Endodermal cell (in vitro differentiated cells): Measurements from ENCODE around the gene FERMT3. TPM values are rescaled to one million over a fixed set of nuclear protein-coding genes. Genes with fewer than 3 reads are reported as not detected.
A peak's percentile ranks its signal among the peaks of the same experiment; 100 is the strongest.

Experiments used
- DNase-seq: peaks from one replicate; pipeline ENCODE4 v3.0.0-alpha.2; 2017
- H3K27ac ChIP-seq: 2 replicates; pipeline ENCODE4 v1.5.1; 2013; ENCODE audit warnings: mild to moderate bottlenecking, low read depth, low read length, moderate library complexity
- H3K27me3 ChIP-seq: 2 replicates; pipeline ENCODE4 v1.6.1; 2013; ENCODE audit warnings: mild to moderate bottlenecking, low read length, moderate library complexity; ENCODE audit not compliant: insufficient read depth, control insufficient read depth, poor library complexity, severe bottlenecking
- H3K36me3 ChIP-seq: 2 replicates; pipeline ENCODE4 v1.7.0; 2013; ENCODE audit warnings: mild to moderate bottlenecking, low read length, moderate library complexity; ENCODE audit not compliant: control insufficient read depth, insufficient read depth
- H3K4me1 ChIP-seq: one replicate; pipeline ENCODE4 v1.7.0; 2013; ENCODE audit warnings: low read length; ENCODE audit not compliant: control insufficient read depth, insufficient read depth
- H3K4me3 ChIP-seq: 2 replicates; pipeline ENCODE4 v1.5.1; 2013; ENCODE audit warnings: mild to moderate bottlenecking, low read length, moderate library complexity
- H3K9ac ChIP-seq: 2 replicates; pipeline ENCODE4 v1.6.1; 2013; ENCODE audit warnings: mild to moderate bottlenecking, low read length, moderate library complexity; ENCODE audit not compliant: poor library complexity, severe bottlenecking; ENCODE audit errors: extremely low read depth
- H3K9me3 ChIP-seq: 2 replicates; pipeline ENCODE4 v1.6.1; 2013; ENCODE audit warnings: mild to moderate bottlenecking, low read length, moderate library complexity; ENCODE audit not compliant: control insufficient read depth
- H3K27ac Mint-ChIP-seq: 2 replicates; pipeline ENCODE4 v1.8.0; 2020; ENCODE audit warnings: mixed read lengths
- H3K27me3 Mint-ChIP-seq: 2 replicates; pipeline ENCODE4 v1.8.0; 2021; ENCODE audit warnings: mild to moderate bottlenecking, mixed read lengths; ENCODE audit not compliant: insufficient read depth
- H3K36me3 Mint-ChIP-seq: 2 replicates; pipeline ENCODE4 v1.8.0; 2020; ENCODE audit warnings: low read depth, mixed read lengths
- H3K4me1 Mint-ChIP-seq: 2 replicates; pipeline ENCODE4 v1.8.0; 2020; ENCODE audit warnings: mixed read lengths
- H3K4me3 Mint-ChIP-seq: 2 replicates; pipeline ENCODE4 v1.8.0; 2020; ENCODE audit warnings: mild to moderate bottlenecking, moderate library complexity, mixed read lengths
- H3K9me3 Mint-ChIP-seq: 2 replicates; pipeline ENCODE4 v1.8.0; 2020; ENCODE audit warnings: mild to moderate bottlenecking, mixed read lengths
- WGBS, 2 experiments: methylation state at CpG; one replicate each; pipeline versions ENCODE4 v1.1.5 to v1.1.7; 2013; ENCODE audit warnings: missing lambda C conversion rate in 2 of 2, mixed read lengths in 1 of 2; ENCODE audit not compliant: insufficient coverage in 1 of 2, insufficient read length in 1 of 2; 5-methylcytosine and 5-hydroxymethylcytosine counted together
- total RNA-seq, 2 donors: library from RNA; stranded (reverse); fragmentation: NEBNext Ultra II Directional in 1 of 2; extraction: Animal tissue kit (Norgen Biotek cat#: 25700) in 1 of 2; gene quantifications; 2 replicates in 1 of 2; 3 replicates in 1 of 2; pipeline ENCODE4 v1.2.1, GENCODE V29; 2021
- TF ChIP-seq, protein P1 (sequence below): fragments of 200-600 bp; sonication (generic); conservative IDR thresholded peaks from 2 replicates; pipeline ENCODE4 v1.5.0; 2021; ENCODE audit warnings: antibody characterized with exemption, mild to moderate bottlenecking

Gene FERMT3
- total RNA-seq, 2 donors from 2014 or later, result 4.2 to 5.3 TPM

DNA sequence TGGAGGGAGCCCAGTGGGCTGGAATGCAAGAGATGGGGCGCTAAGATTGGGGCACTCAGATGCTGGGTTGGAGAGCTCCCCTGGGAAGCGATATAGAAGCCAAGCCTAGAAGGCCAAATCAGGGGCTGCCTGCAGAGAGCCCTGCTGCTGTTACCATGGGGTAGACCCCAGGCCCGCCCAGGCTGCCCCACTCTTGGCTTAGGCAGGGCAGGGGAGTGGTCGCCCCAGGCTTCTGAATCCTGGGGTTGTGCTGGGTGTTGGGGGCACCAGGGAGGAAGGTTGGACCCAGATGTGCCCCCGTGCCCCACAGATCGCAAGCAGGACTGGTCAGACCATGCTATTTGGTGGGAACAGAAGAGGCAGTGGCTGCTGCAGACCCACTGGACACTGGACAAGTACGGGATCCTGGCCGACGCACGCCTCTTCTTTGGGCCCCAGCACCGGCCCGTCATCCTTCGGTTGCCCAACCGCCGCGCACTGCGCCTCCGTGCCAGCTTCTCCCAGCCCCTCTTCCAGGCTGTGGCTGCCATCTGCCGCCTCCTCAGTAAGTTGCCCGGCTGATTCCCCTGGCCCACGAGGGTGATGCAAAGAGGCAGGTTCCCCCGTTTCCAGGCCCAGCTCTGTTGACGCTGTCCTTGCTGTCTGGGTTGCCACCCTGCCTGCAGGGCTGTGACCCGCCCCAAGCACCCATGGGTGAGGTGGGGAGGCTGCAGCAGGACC, 3.9 kb downstream of the FERMT3 start:
- no peak overlapping the region for H3K4me3 Mint-ChIP-seq
- no peaks in the 10 kb centered on the region for H3K4me1 Mint-ChIP-seq
- H3K27ac ChIP-seq, result no peak overlapping the region
- H3K9me3 ChIP-seq, result no peaks in the 10 kb centered on the region
- H3K27ac Mint-ChIP-seq, result no peak overlapping the region
- WGBS, 2 experiments, result 95 to 97% methylated on average over 15 to 24 of the region's 24 CpGs
- no peak overlapping the region for H3K4me3 ChIP-seq
- TF ChIP-seq, protein P1, sequence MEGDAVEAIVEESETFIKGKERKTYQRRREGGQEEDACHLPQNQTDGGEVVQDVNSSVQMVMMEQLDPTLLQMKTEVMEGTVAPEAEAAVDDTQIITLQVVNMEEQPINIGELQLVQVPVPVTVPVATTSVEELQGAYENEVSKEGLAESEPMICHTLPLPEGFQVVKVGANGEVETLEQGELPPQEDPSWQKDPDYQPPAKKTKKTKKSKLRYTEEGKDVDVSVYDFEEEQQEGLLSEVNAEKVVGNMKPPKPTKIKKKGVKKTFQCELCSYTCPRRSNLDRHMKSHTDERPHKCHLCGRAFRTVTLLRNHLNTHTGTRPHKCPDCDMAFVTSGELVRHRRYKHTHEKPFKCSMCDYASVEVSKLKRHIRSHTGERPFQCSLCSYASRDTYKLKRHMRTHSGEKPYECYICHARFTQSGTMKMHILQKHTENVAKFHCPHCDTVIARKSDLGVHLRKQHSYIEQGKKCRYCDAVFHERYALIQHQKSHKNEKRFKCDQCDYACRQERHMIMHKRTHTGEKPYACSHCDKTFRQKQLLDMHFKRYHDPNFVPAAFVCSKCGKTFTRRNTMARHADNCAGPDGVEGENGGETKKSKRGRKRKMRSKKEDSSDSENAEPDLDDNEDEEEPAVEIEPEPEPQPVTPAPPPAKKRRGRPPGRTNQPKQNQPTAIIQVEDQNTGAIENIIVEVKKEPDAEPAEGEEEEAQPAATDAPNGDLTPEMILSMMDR, result no peak
- H3K9me3 Mint-ChIP-seq, result no peaks in the 10 kb centered on the region
- H3K27me3 Mint-ChIP-seq, result no peaks in the 10 kb centered on the region
- H3K4me1 ChIP-seq, result no peaks in the 10 kb centered on the region
- DNase-seq, result no peak
- H3K36me3 Mint-ChIP-seq, result peaks cover 32% of the 10 kb centered on the region
- H3K27me3 ChIP-seq, result no peaks in the 10 kb centered on the region
- no peak overlapping the region for H3K9ac ChIP-seq
- peaks cover 28% of the 10 kb centered on the region for H3K36me3 ChIP-seq

DNA sequence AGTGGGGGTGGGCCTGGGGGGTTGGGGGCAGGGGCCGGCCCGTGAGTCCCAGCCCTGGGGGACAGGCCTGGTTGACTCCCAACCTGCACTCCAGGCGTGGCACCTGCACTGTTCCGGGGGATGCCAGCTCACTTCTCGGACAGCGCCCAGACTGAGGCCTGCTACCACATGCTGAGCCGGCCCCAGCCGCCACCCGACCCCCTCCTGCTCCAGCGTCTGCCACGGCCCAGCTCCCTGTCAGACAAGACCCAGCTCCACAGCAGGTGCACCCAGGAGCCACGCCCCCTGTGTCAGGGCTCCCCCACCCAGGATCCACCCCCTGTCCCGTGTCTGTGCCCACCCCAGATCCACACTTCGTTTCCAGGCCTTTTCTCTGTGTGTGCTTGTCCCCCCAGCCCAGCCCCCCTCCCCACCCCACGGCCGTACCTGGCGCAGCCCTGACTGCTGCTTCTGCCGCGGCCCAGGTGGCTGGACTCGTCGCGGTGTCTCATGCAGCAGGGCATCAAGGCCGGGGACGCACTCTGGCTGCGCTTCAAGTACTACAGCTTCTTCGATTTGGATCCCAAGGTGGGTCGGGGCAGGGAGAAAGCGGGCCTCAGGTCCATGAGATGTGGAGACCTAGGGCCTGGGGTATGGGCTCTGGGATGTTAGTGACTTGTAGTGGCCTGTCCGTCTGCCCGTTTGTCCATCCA, 4.8 kb downstream of the FERMT3 start:
- Histone ChIP-seq H3K27ac (no peak overlapping the region), H3K4me1 (no peaks in the 10 kb centered on the region), H3K4me3 (no peak overlapping the region), H3K27me3 (no peaks in the 10 kb centered on the region), H3K9ac (no peak overlapping the region), H3K36me3 (peaks cover 20% of the 10 kb centered on the region), H3K9me3 (no peaks in the 10 kb centered on the region)
- no peak overlapping the region for H3K27ac Mint-ChIP-seq
- no peak for DNase-seq
- no peaks in the 10 kb centered on the region for H3K4me1 Mint-ChIP-seq
- H3K36me3 Mint-ChIP-seq, result peaks cover 27% of the 10 kb centered on the region
- 93 to 98% methylated on average over 11 to 30 of the region's 30 CpGs for WGBS, 2 experiments
- no peaks in the 10 kb centered on the region for H3K27me3 Mint-ChIP-seq
- TF ChIP-seq, protein P1, result no peak
- H3K4me3 Mint-ChIP-seq, result no peak overlapping the region
- no peaks in the 10 kb centered on the region for H3K9me3 Mint-ChIP-seq

DNA sequence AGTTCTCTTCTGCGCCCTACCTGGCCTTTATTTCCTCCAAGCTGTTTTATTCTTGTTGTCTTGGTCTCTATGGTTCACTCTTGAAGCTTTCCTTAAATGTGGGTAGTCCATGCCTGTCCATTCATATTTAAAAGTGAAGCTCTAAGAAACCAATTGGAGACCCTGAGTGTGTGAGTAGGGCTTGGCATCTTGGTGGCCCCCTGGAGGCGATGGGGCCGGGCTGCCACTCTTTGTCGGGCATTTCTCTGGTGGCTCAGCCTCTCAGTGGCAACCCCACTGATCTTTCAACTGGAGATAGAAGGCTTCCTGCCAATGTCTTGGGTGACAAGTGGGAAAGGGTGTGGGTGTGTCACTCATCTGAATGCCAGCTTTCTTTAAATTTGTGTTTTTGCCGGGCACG, 10.4 kb downstream of the FERMT3 start:
- H3K4me1 Mint-ChIP-seq, result no peaks in the 10 kb centered on the region
- H3K9ac ChIP-seq, result no peak overlapping the region
- peaks cover 31% of the 10 kb centered on the region for H3K36me3 Mint-ChIP-seq
- 94 to 95% methylated on average over 6 of the region's 6 CpGs for WGBS, 2 experiments
- H3K27ac ChIP-seq, result no peak overlapping the region
- no peak overlapping the region for H3K27ac Mint-ChIP-seq
- no peaks in the 10 kb centered on the region for H3K9me3 Mint-ChIP-seq
- no peaks in the 10 kb centered on the region for H3K9me3 ChIP-seq
- DNase-seq, result no peak
- peaks cover 16% of the 10 kb centered on the region for H3K36me3 ChIP-seq
- no peak overlapping the region for H3K4me3 Mint-ChIP-seq
- H3K4me1 ChIP-seq, result no peaks in the 10 kb centered on the region
- no peaks in the 10 kb centered on the region for H3K27me3 ChIP-seq
- H3K27me3 Mint-ChIP-seq, result no peaks in the 10 kb centered on the region
- TF ChIP-seq, protein P1, result peak; percentile 46
- H3K4me3 ChIP-seq, result no peak overlapping the region
